Left ventricle myocardium superior (tissue), 1 donor: ENCODE results near the gene UBAP2L. TPM values are rescaled to one million over a fixed set of nuclear protein-coding genes. Genes with fewer than 3 reads are reported as not detected.
"Not testable (repeated sequence)": the region's sequence is repeated elsewhere in the genome, so short reads cannot be mapped to it uniquely, and the experiment has no call there.

Experiments
- ATAC-seq: fragments of 200-7000 bp; cut with Tn5 transposase; one replicate; pipeline ENCODE4 v1.9.1; 2020; ENCODE audit warnings: mild to moderate bottlenecking, moderate library complexity
- DNase-seq: peaks from one replicate; pipeline ENCODE4 v3.0.0-alpha.2; 2020
- intact Hi-C: fragments of 100-400 bp; cut with micrococcal nuclease; formaldehyde crosslinking; loops from one replicate; pipeline ENCODE4 v1.11.0; 2022
- microRNA-seq: library from miRNA; unstranded; fragments of <30 nt; microRNA quantifications from one replicate; pipeline ENCODE4 v1.2.0, GENCODE V29; 2020; ENCODE audit warnings: borderline number of aligned reads
- total RNA-seq: library from RNA; stranded (reverse); fragmentation: NEBNext Ultra II Directional; extraction: Animal tissue kit (Norgen Biotek cat#: 25700); gene quantifications from one replicate; pipeline ENCODE4 v1.2.1, GENCODE V29; 2021
- donor health status: DM: no; HTN: yes; CAD: no; lungs with severe emphysema.

Gene UBAP2L
- total RNA-seq, 1 donor from 2014 or later, result 95.6 TPM

DNA sequence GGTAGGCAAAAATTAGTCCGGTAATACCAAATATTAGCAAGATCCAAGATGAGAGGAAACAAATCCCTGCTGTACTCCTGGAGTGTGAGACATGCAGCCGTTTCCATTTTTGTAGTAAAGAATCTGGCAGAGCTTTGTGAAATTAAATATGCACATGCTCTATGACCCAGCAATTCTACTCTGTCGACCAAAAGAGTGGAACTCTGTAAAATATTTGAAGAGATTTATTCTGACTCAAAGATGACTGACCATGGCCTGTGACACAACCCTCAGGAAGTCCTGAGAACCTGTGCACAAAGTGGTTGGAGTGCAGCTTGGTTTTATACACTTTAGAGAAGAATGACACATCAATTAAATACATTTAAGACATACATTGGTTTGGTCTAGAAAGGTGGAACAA lies 67.9 kb downstream of the UBAP2L start:
- DNase-seq (no peak), ATAC-seq (no peak)
- intact Hi-C loops, result no loop called here

DNA sequence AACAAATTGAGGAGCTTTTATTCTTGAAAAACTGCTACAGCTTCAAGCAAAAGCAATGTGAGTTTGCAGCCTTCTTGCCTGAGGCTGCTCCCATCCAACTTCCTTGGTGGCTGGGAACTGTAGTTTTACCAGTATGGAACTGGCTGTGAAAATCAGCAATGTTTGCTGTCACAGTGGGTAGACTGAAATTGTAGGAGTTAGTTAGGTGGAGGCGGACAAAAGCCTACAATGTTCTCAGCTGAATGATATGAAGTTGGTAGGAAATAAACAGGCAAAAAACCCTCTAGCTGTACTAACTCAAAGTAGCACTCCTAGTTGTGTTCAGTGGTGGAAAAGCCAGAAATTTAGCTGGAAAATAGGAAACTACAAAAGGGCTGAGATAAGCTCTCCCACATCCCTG lies 70.2 kb downstream of the UBAP2L start:
- no peak for ATAC-seq
- intact Hi-C loops, result no loop called here
- DNase-seq, result no peak

DNA sequence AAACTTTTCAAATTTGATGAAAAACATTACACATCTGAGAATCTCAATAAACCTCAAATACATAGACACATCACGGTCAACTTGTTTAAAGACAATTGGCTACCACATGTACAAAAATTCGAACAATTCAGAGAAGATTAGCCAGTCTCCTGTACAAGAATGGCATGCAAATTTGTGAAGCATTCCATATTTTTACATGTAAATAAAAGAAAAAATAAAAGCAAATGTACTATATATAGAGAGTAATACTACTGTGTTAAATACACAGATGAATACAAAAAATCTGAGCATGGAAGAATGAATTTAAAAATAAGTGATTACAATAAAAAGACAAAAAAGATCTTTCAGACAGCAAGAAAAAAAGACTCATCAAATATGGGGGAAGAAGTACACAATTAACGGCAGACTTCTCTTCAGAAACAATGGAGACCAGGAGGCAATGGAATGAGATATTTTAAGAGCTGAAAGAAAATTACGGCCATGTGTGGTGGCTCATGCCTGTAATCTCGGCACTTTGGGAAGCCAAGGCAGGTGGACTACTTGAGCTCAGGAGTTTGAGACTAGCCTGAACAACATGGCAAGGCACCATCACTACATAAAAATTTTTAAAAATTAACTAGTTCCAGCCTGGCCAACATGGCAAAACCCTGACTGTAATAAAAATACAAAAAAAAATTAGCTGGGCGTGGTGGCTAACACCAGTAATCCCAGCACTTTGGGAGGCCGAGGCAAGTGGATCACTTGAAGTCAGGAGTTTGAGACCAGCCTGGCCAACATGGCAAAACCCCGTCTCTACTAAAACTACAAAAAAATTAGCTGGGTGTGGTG lies 74.9 kb downstream of the UBAP2L start:
- no peak for DNase-seq
- ATAC-seq, result no peak
- intact Hi-C loops, result no loop called here

DNA sequence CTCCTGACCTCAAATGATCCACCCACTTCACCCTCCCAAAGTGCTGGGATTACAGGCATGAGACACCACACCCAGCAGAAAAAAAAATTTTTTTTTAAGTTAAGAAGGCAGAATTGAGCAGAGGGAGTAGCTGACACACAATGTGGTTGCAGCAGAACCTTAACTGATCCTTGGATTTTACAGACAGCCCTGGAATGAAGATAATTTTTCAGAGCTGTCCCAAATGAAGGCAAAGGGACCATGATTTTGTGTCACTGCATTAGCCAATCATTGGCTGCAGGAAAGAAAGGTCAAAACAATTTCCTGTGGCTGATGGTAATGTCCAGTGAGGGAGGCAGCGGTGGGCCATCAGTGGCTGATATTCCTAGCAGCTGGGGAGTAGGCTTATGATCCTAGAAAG lies 80.8 kb downstream of the UBAP2L start:
- intact Hi-C loops, result no loop called here
- no peak for DNase-seq
- no peak for ATAC-seq

DNA sequence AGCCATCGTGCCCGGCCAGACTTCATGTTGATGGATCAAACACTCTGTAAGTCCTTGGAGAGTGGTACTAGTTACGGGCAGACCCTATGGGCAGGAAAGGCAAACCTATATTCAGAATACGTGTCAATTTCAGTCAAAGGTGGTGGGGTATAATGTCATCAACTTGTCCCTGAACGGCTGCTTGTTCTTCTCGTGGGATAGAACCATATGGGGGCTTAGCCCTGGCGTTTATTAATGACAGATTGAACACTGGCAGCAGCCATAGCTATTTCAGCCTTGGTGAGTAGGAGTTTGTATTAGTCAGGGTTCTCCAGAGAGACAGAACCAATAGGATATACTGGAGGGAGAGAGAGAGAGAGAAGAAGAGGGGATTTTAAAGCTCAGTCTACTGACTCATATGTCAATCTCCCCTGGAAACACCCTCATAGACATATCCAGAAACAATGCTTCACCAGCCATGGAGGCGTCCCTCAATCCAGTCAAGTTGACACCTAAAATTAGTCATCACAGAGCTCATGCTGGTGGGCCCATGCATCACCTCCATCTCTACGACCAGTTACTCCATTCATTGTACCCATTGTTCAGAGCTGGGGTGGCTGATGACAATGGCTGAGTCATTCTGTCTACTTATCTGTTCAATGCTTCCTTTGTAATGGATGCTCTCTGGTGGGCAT lies 84.0 kb downstream of the UBAP2L start:
- no peak for ATAC-seq
- no peak for DNase-seq
- intact Hi-C loops, result no loop called here

DNA sequence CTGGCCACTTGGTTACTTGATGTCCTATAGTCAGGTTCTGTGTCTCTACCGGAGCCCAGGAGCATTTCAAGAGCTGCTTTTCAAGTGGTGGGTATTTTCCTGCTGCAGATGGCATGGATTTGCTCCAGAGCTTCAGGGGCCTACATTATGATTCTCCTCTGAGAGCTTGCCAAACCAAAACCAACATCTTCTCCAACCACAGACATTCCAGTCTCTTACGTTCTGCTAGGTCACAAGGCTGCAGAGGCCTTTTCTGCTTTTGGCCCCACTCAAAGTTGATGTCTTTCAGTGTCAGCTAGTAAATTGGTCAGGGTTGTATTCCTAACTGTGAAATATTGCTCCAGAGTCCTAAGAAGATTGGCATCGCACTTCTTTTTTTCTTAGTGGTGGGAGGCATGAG lies 85.4 kb downstream of the UBAP2L start:
- intact Hi-C loops, result no loop called here
- DNase-seq, result no peak
- no peak for ATAC-seq

DNA sequence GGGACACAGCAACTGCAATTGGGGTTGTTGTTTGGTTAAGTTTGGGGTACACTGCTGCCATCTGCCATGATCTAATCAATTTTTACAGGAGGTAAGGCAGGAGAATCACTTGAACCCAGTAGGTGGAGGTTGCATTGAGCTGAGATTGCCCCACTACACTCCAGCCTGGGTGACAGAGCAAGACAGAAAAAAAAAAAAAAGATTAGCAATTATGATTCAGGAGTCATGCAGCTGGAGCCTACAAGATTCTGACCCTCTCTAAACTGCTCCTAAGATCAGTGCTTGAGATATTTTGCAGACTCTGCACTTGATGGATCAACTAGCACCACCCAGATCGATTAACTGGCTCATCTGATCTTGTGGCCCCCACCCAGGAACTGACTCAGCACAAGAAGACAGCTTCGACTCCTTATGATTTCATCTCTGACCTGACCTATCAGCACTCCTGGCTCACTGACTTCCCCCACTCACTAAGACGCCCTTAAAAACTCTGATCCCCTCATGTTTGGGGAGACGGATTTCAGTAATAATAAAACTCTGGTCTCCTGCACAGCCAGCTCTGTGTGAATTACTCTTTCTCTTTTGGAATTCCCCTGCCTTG lies 87.0 kb downstream of the UBAP2L start:
- ATAC-seq, DNase-seq, intact Hi-C loops: not testable (repeated sequence)

DNA sequence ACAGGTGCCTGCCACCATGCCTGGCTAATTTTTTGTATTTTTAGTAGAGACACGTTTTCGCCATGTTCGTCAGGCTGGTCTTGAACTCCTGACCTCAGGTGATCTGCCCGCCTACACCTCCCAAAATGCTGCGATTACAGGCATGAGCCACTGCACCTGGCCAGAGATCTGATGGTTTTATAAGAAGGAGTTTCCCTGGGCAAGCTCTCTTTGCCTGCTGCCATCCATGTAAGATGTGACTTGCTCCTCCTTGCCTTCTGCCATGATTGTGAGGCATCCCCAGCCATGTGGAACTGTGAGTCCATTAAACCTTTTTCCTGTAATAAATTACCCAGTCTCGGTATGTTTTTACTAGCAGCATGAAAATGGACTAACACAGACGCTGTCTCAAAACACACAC lies 88.4 kb downstream of the UBAP2L start:
- intact Hi-C loops, DNase-seq, ATAC-seq: not testable (repeated sequence)

DNA sequence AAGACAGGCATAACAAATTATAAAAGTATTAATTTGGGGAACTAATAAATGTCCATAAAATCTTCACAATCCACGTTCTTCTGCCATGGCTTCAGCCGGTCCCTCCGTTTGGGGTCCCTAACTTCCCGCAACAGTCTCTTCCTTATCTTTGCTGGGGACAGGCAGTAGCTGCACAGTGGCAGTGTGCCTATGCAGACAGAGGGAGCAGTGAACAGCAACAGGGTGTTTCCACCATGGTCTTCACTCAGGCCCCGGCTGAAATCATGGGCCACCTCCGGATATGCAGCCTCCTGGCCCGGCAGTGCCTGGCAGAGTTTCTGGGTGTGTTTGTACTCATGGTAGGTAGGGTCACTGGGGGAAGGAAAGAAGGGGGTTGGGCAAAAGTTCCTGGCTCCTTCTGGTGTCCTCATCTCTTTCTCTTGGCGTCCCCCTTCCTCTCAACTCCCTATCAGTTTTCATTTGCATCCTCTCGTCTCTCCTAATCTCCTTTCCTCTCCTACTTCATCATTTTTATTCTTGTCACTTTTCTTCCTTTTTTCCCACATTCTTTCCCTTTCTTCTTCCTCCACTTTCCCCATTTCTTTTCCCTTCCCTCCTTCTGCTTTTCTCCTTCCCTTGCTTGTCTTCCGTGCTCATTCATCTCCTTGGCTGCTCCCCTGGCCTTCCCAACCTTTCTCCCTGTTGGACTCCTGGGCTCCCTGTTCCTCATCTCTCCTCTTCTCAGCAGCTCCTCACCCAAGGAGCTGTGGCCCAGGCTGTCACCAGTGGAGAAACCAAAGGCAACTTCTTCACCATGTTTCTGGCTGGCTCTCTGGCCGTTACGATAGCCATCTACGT lies 91.7 kb downstream of the UBAP2L start:
- ATAC-seq, intact Hi-C loops, DNase-seq: not testable (repeated sequence)

DNA sequence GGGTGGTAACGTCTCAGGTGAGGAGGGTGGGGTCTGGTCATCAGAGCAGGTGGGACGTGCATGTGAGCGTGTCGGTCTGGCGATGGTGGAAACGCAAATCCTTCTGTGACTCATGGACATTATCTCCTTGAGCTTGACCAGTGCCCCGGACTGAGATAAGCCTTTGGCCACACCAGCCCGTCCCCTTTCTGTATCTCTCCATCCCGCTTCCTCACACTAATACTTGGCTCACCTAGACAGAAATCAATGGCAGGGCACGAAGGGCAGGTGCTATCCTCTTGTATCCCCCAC lies 92.3 kb downstream of the UBAP2L start:
- ATAC-seq, result no peak
- intact Hi-C loops, result no loop called here
- DNase-seq, result no peak

DNA sequence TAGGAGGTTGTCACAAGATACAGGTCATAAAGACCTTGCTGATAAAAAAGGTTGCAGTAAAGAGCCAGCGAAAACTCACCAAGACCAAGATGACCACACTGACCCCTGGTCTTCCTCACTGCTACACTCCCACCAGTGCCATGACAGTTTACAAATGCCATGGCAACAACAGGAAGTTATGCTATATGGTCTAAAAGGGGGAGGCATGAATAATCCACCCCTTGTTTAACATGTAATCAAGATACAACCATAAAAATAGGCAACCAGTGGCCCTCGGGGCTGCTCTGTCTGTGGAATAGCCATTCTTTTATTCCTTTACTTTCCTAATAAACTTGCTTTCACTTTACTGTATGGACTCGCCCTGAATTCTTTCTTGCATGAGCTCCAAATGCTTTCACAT lies 93.5 kb downstream of the UBAP2L start:
- intact Hi-C loops, DNase-seq, ATAC-seq: not testable (repeated sequence)

DNA sequence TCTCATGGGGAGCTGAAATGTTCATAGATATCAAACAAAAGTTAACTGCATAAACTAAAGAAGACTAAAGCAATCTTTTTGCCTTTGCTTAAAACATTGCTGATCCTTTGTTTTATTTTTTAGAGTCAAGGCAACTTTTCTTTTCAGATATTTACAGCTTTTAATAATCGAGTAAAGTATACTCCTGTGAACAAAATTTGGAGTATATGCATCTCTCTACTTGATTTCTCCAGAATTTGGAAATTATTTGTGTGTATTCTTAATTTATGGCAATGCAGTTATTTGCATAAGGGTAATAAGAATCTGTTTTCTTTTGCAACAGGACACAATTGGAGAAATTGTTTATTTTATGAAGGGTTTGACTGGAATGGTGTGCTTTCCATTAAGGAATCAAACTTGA lies 95.9 kb downstream of the UBAP2L start:
- intact Hi-C loops, result no loop called here
- no peak for ATAC-seq

DNA sequence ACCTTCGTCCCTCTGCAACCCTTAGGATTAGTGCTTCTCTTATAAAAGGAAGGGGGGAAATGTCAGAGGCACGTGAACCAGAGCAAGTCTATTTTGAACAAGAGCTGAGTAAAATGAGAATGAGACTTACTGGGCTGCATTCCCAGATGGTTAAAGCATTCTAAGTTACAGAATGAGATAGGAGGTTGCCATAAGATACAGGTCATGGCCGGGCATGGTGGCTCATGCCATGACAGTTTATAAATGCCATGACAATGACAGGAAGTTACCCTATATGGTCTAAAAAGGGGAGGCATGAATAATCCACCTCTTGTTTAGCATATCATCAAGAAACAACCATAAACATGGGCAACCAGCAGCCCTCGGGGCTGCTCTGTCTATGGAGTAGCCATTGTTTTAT lies 97.6 kb downstream of the UBAP2L start:
- ATAC-seq (no peak), DNase-seq (no peak)
- intact Hi-C loops, result no loop called here

More for the DNA sequence above, 95.9 kb downstream of the UBAP2L start:
- DNase-seq, result no peak

Small RNAs within 50 kb of the gene (microRNA-seq; reads per million reads assigned to microRNA genes)
- gene MIR190B, result not detected

Other genes starting within 250 kb of the UBAP2L start
- gene JTB, start 243.3 kb upstream of the UBAP2L start, total RNA-seq, result 80.7 TPM
- 55.1 TPM for gene RAB13, start 234.6 kb upstream of the UBAP2L start, total RNA-seq
- gene RPS27, start 230.2 kb upstream of the UBAP2L start, total RNA-seq, result 917 TPM
- gene NUP210L, start 65.9 kb upstream of the UBAP2L start, total RNA-seq, result 0.27 TPM
- 77.1 TPM for gene TPM3, start 28.9 kb upstream of the UBAP2L start, total RNA-seq
- not detected for gene CFAP141, start 14.6 kb upstream of the UBAP2L start, total RNA-seq
- 181 TPM for gene HAX1, start 51.7 kb downstream of the UBAP2L start, total RNA-seq
- gene AQP10, start 100.1 kb downstream of the UBAP2L start, total RNA-seq, result 0.27 TPM
- gene ATP8B2, start 104.6 kb downstream of the UBAP2L start, total RNA-seq, result 9.2 TPM
- 15.3 TPM for gene IL6R, start 184.4 kb downstream of the UBAP2L start, total RNA-seq